ENCODE data around the gene CTNND1. TPM values are rescaled to one million over a fixed set of nuclear protein-coding genes. Genes with fewer than 3 reads are reported as not detected.
A peak's percentile ranks its signal among the peaks of the same experiment; 100 is the strongest.

The CTNND1 gene
- total and polyA plus RNA-seq, 9 of the 15 experiments (the other 6 are each of a cell fraction or from before 2014, with no cell fraction given): 11.1 to 74.0 (median 43.3) TPM

GRCh38 chr11:57800444-57801182 is 39.0 kb downstream of the CTNND1 start (continued):
- TF ChIP-seq E2F5 (CRISPR knock-in tag; IDR thresholded peaks at IDR 0.05) (no peak), PBX2 (CRISPR knock-in tag; IDR thresholded peaks at IDR 0.05; ENCODE audit: low read depth) (no peak), PBX2 (tag; conservative IDR thresholded peaks at IDR 0.05; ENCODE audit: low read depth) (peak; percentile 41; the same call in 1 of the 2 replicates), IRF9 (tag; IDR thresholded peaks at IDR 0.05) (no peak), ESRRA (IDR thresholded peaks at IDR 0.05; ENCODE audit: borderline replicate concordance, low read depth) (0 out of 2 replicates have a peak, but pooled peaks have one; percentile 18), ZNF431 (CRISPR knock-in tag; IDR thresholded peaks at IDR 0.05) (no peak), DEAF1 (CRISPR knock-in tag; IDR thresholded peaks at IDR 0.05) (peak; percentile 85), KLF16 (IDR thresholded peaks at IDR 0.05) (peak; percentile 32; the same call in 1 of the 2 replicates), HNRNPLL (IDR thresholded peaks at IDR 0.05; ENCODE audit: low read depth, low read length, poor library complexity, severe bottlenecking) (no peak), ELF1 (tag; IDR thresholded peaks at IDR 0.05) (peak; percentile 67; the same call in 1 of the 2 replicates), ATF1 (CRISPR knock-in tag; IDR thresholded peaks at IDR 0.05) (no peak), ATF1 (tag; IDR thresholded peaks at IDR 0.05) (0 out of 2 replicates have a peak, but pooled peaks have one; percentile 17), MECOM (CRISPR knock-in tag; IDR thresholded peaks at IDR 0.05) (peak; percentile 60; the same call in 1 of the 2 replicates), CC2D1A (IDR thresholded peaks at IDR 0.05) (0 out of 2 replicates have a peak, but pooled peaks have one; percentile 13), SP1 (CRISPR knock-in tag; IDR thresholded peaks at IDR 0.05) (0 out of 2 replicates have a peak, but pooled peaks have one; percentile 31), ATF7 (IDR thresholded peaks at IDR 0.05) (peak; percentile 75), HMBOX1 (IDR thresholded peaks at IDR 0.05) (peak; percentile 67), CHAMP1 (IDR thresholded peaks at IDR 0.05) (peak; percentile 21; the same call in 1 of the 2 replicates), CSDE1 (IDR thresholded peaks at IDR 0.05) (no peak)

All from K562 (cell line).